HL-60 (cell line): ENCODE data around the gene AKAP13.

ENCODE experiments used
- CTCF ChIP-seq: IDR thresholded peaks from one replicate; pipeline ENCODE4 v1.5.1; 2011; ENCODE audit warnings: low read length, control low read depth, inconsistent platforms; ENCODE audit not compliant: insufficient read depth
- GABPA ChIP-seq: IDR thresholded peaks from 2 replicates; pipeline ENCODE4 v1.6.1; 2012; ENCODE audit warnings: low read depth
- REST ChIP-seq: IDR thresholded peaks from 2 replicates; pipeline ENCODE4 v1.6.1; 2012; ENCODE audit warnings: low read depth; ENCODE audit not compliant: insufficient replicate concordance

- TF ChIP-seq CTCF = no peak
- TF ChIP-seq GABPA = no peak
- TF ChIP-seq REST = no peak
These were observed 16.2 kb downstream of the AKAP13 start for GRCh38 chr15:85396554-85396953.
